K562 (cell line): Measurements from ENCODE around the gene RALY. TPM values are rescaled to one million over a fixed set of nuclear protein-coding genes. Genes with fewer than 3 reads are reported as not detected.

Source experiments
- ADNP ChIP-seq: fragments of 200-800 bp; sonication (Bioruptor generic); IDR thresholded peaks from 2 replicates; pipeline ENCODE4 v1.6.1; 2016; ENCODE audit warnings: missing genetic modification characterization, missing compliant biosample characterization
- BCOR ChIP-seq: fragments of 450-650 bp; IDR thresholded peaks from 2 replicates; pipeline ENCODE4 v1.6.1; 2016
- C11orf30 ChIP-seq: fragments of 450-650 bp; IDR thresholded peaks from 2 replicates; pipeline ENCODE4 v1.6.1; 2016; ENCODE audit warnings: low read depth, mild to moderate bottlenecking
- GATA2 ChIP-seq: sonication (generic); formaldehyde crosslinking; IDR thresholded peaks from 2 replicates; pipeline ENCODE4 v1.4.0; 2020; ENCODE audit warnings: mild to moderate bottlenecking, missing genetic modification reagents
- HDAC8 ChIP-seq: fragments of 450-650 bp; IDR thresholded peaks from 2 replicates; pipeline ENCODE4 v1.6.1; 2016; ENCODE audit warnings: mild to moderate bottlenecking, missing genetic modification characterization, moderate library complexity, missing compliant biosample characterization
- HEY1 ChIP-seq: fragments of 250-450 bp; sonication (Bioruptor Pico); IDR thresholded peaks from 2 replicates; pipeline ENCODE4 v1.5.0; 2020; ENCODE audit warnings: mild to moderate bottlenecking, moderate library complexity, borderline replicate concordance
- IRF2 ChIP-seq: sonication (generic); formaldehyde crosslinking; IDR thresholded peaks from 2 replicates; pipeline ENCODE4 v1.8.1; 2022; ENCODE audit warnings: mild to moderate bottlenecking, missing genetic modification reagents
- MEF2A ChIP-seq: IDR thresholded peaks from 2 replicates; pipeline ENCODE4 v1.6.1; 2011; ENCODE audit warnings: low read depth, mild to moderate bottlenecking, low read length, moderate library complexity; ENCODE audit not compliant: control insufficient read depth
- MEIS2 ChIP-seq: fragments of 450-650 bp; IDR thresholded peaks from 2 replicates; pipeline ENCODE4 v1.6.1; 2014; ENCODE audit warnings: mild to moderate bottlenecking; ENCODE audit not compliant: partially characterized antibody
- MTA1 ChIP-seq: fragments of 450-650 bp; IDR thresholded peaks from 2 replicates; pipeline ENCODE4 v1.6.1; 2017; ENCODE audit warnings: borderline replicate concordance
- NBN ChIP-seq: fragments of 450-650 bp; IDR thresholded peaks from 2 replicates; pipeline ENCODE4 v1.6.1; 2016; ENCODE audit warnings: low read depth, mild to moderate bottlenecking
- NCOA1 ChIP-seq: fragments of 450-650 bp; IDR thresholded peaks from 2 replicates; pipeline ENCODE4 v1.6.1; 2016; ENCODE audit warnings: low read depth
- NFYB ChIP-seq: IDR thresholded peaks from 2 replicates; pipeline ENCODE4 v1.6.1; 2011; ENCODE audit warnings: mild to moderate bottlenecking, moderate library complexity; ENCODE audit not compliant: insufficient read length; ENCODE audit errors: extremely low read depth
- RAD51 ChIP-seq: fragments of 450-650 bp; IDR thresholded peaks from 2 replicates; pipeline ENCODE4 v1.7.1; 2016; ENCODE audit warnings: low read depth, mild to moderate bottlenecking, borderline replicate concordance
- RFX1 ChIP-seq: fragments of 450-650 bp; IDR thresholded peaks from 2 replicates; pipeline ENCODE4 v1.6.1; 2016; ENCODE audit warnings: mild to moderate bottlenecking, moderate library complexity
- SMAD4 ChIP-seq: fragments of 250-450 bp; sonication (Bioruptor Pico); conservative IDR thresholded peaks from 2 replicates; pipeline ENCODE4 v1.8.0; 2021; ENCODE audit warnings: inconsistent platforms, mild to moderate bottlenecking, moderate library complexity
- SMARCA4 ChIP-seq: fragments of 450-650 bp; IDR thresholded peaks from 2 replicates; pipeline ENCODE4 v1.6.1; 2016
- SNRNP70 ChIP-seq: fragments of 200-400 bp; formaldehyde crosslinking; optimal IDR thresholded peaks from 2 replicates; pipeline ENCODE3; 2017; ENCODE audit warnings: low read depth, low read length
- TCF15 ChIP-seq: fragments of 250-450 bp; sonication (Bioruptor Pico); IDR thresholded peaks from 2 replicates; pipeline ENCODE4 v1.8.0; 2022; ENCODE audit warnings: moderate library complexity, mild to moderate bottlenecking, inconsistent platforms
- TCFL5 ChIP-seq: fragments of 250-450 bp; sonication (Bioruptor Pico); conservative IDR thresholded peaks from 2 replicates; pipeline ENCODE4 v1.6.1; 2021; ENCODE audit warnings: mild to moderate bottlenecking, moderate library complexity, matching md5 sums
- THAP7 ChIP-seq: fragments of 250-450 bp; sonication (Bioruptor Pico); IDR thresholded peaks from 2 replicates; pipeline ENCODE4 v1.5.0; 2021
- VEZF1 ChIP-seq: fragments of 200-800 bp; sonication (Bioruptor generic); IDR thresholded peaks from 2 replicates; pipeline ENCODE4 v1.6.1; 2017; ENCODE audit warnings: missing genetic modification characterization, missing compliant biosample characterization
- YY1 ChIP-seq, 3 experiments: IDR thresholded peaks; 2 replicates each; pipeline ENCODE4 v1.6.1; 2011; ENCODE audit warnings: low read length in 2 of 3, mild to moderate bottlenecking in 2 of 3, moderate library complexity in 2 of 3, borderline replicate concordance in 1 of 3, control low read depth in 1 of 3, low read depth in 1 of 3; ENCODE audit not compliant: insufficient read depth in 3 of 3, insufficient replicate concordance in 2 of 3, control insufficient read depth in 1 of 3, insufficient read length in 1 of 3; ENCODE audit errors: extremely low read depth in 1 of 3
- ZBTB1 ChIP-seq: sonication (generic); formaldehyde crosslinking; IDR thresholded peaks from 2 replicates; pipeline ENCODE4 v1.8.1; 2023; ENCODE audit warnings: missing genetic modification reagents, low read depth, mild to moderate bottlenecking, borderline replicate concordance
- ZFX ChIP-seq: sonication (generic); formaldehyde crosslinking; IDR thresholded peaks from 2 replicates; pipeline ENCODE4 v1.8.0; 2022; ENCODE audit warnings: mild to moderate bottlenecking, missing genetic modification reagents, moderate library complexity
- ZNF146 ChIP-seq: IDR thresholded peaks from one replicate; pipeline ENCODE4 v1.6.1; 2018; ENCODE audit warnings: missing compliant biosample characterization; ENCODE audit not compliant: unreplicated experiment
- polyA plus RNA-seq, 8 experiments: library from polyadenylated mRNA; depleted of rRNA in 4 of 8; stranded (reverse) in 5 of 8; unstranded in 3 of 8; fragments of >200 nt; fragmentation: Nextera tagmentation in 2 of 8; fragmentation: Illumina TruSeq in 1 of 8; extraction: Ambion mirVana in 2 of 8; extraction: Trizol in 1 of 8; gene quantifications; 2 replicates each; pipeline versions ENCODE4 v1.2.1 to v1.2.3, GENCODE V29; 2011 to 2014; ENCODE audit warnings: inconsistent platforms in 1 of 8, missing spikeins in 1 of 8
- total RNA-seq, 7 experiments: library from RNA; depleted of rRNA in 6 of 7; stranded (reverse); fragments of >200 nt in 6 of 7; fragmentation: Illumina TruSeq in 2 of 7; extraction: Trizol in 2 of 7; gene quantifications; 2 replicates each; pipeline versions ENCODE4 v1.2.1 to v1.2.3, GENCODE V29; 2011 to 2021; ENCODE audit warnings: low replicate concordance in 1 of 7
- TF ChIP-seq, protein P1 (sequence below): fragments of 250-450 bp; sonication (Bioruptor Pico); IDR thresholded peaks from 2 replicates; pipeline ENCODE4 v1.8.0; 2022; ENCODE audit warnings: inconsistent platforms

The RALY gene
- total and polyA plus RNA-seq, 9 of the 15 experiments (the other 6 are each of a cell fraction or from before 2014, with no cell fraction given), result 0.80 to 207 (median 128) TPM

- TF ChIP-seq MTA1 (no peak), SNRNP70 (no peak), RAD51 (no peak), SMAD4 (CRISPR knock-in tag) (peak; percentile 18; the same call in 1 of the 2 replicates), NBN (no peak), MEIS2 (no peak), GATA2 (CRISPR knock-in tag) (peak; percentile 54; the same call in 1 of the 2 replicates), SMARCA4 (peak; percentile 63), THAP7 (CRISPR knock-in tag) (no peak), YY1 (IDR thresholded peaks at IDR 0.05; ENCODE audit: borderline replicate concordance in 1 of 3, control insufficient read depth in 1 of 3, extremely low read depth in 1 of 3, insufficient read depth in 3 of 3, insufficient read length in 1 of 3, insufficient replicate concordance in 2 of 3, low read depth in 1 of 3, low read length in 2 of 3) (peak in 1 of 3 experiments; percentile 19), TCF15 (CRISPR knock-in tag) (no peak), NFYB (no peak), C11orf30 (no peak), MEF2A (no peak), HEY1 (no peak), ADNP (tag) (no peak), ZNF146 (CRISPR knock-in tag) (no peak), HDAC8 (tag) (no peak), ZBTB1 (CRISPR knock-in tag) (no peak), TCFL5 (CRISPR knock-in tag) (no peak), ZFX (CRISPR knock-in tag) (no peak), NCOA1 (no peak), BCOR (no peak), RFX1 (no peak), VEZF1 (CRISPR knock-in tag) (peak; percentile 35; the same call in 1 of the 2 replicates), IRF2 (CRISPR knock-in tag) (no peak)
- TF ChIP-seq, protein P1, sequence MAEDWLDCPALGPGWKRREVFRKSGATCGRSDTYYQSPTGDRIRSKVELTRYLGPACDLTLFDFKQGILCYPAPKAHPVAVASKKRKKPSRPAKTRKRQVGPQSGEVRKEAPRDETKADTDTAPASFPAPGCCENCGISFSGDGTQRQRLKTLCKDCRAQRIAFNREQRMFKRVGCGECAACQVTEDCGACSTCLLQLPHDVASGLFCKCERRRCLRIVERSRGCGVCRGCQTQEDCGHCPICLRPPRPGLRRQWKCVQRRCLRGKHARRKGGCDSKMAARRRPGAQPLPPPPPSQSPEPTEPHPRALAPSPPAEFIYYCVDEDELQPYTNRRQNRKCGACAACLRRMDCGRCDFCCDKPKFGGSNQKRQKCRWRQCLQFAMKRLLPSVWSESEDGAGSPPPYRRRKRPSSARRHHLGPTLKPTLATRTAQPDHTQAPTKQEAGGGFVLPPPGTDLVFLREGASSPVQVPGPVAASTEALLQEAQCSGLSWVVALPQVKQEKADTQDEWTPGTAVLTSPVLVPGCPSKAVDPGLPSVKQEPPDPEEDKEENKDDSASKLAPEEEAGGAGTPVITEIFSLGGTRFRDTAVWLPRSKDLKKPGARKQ (CRISPR knock-in tag), result no peak
Measured at GRCh38 chr20:34127792-34128191, 134.1 kb downstream of the RALY start (continued).
